DOHH2 (cell line): Measurements from ENCODE around the gene SUN1.

Experiments
- H3F3A ChIP-seq: fragments of 200-600 bp; sonication (generic), shearing (Covaris generic); 2 replicates; pipeline ENCODE4 v1.6.0; 2016; ENCODE audit warnings: antibody characterized with exemption, mild to moderate bottlenecking; ENCODE audit not compliant: control insufficient read depth, insufficient read depth
- H3K27ac ChIP-seq: fragments of 200-600 bp; sonication (generic); 2 replicates; pipeline ENCODE4 v1.5.1; 2014; ENCODE audit warnings: low read depth, mild to moderate bottlenecking, low read length, moderate library complexity
- H3K27me3 ChIP-seq: fragments of 200-600 bp; sonication (generic); 2 replicates; pipeline ENCODE4 v1.6.1; 2014; ENCODE audit warnings: mild to moderate bottlenecking, low read length, mixed read lengths; ENCODE audit not compliant: control insufficient read depth
- H3K36me3 ChIP-seq: fragments of 200-600 bp; sonication (generic); 2 replicates; pipeline ENCODE4 v1.6.1; 2014; ENCODE audit warnings: mild to moderate bottlenecking, low read length, moderate library complexity, mixed read lengths; ENCODE audit not compliant: control insufficient read depth
- H3K4me1 ChIP-seq: fragments of 200-600 bp; sonication (generic); 2 replicates; pipeline ENCODE4 v1.6.1; 2014; ENCODE audit warnings: mild to moderate bottlenecking, low read length, mixed read lengths; ENCODE audit not compliant: control insufficient read depth
- H3K4me2 ChIP-seq: fragments of 200-600 bp; sonication (generic); 2 replicates; pipeline ENCODE4 v1.6.0; 2014; ENCODE audit warnings: mild to moderate bottlenecking, low read length, moderate library complexity
- H3K4me3 ChIP-seq: fragments of 200-600 bp; sonication (generic); 2 replicates; pipeline ENCODE4 v1.5.1; 2014; ENCODE audit warnings: mild to moderate bottlenecking, low read length, mixed read lengths
- H3K79me2 ChIP-seq: fragments of 200-600 bp; sonication (generic); 2 replicates; pipeline ENCODE4 v1.6.1; 2014; ENCODE audit warnings: mild to moderate bottlenecking, low read length, mixed read lengths; ENCODE audit not compliant: control insufficient read depth
- H3K9me2 ChIP-seq: fragments of 200-600 bp; sonication (generic); replicated peaks from 2 replicates; pipeline ENCODE4 v1.6.1; 2014; ENCODE audit warnings: mild to moderate bottlenecking, low read length, mixed read lengths; ENCODE audit not compliant: control insufficient read depth
- H3K9me3 ChIP-seq: fragments of 200-600 bp; sonication (generic); 2 replicates; pipeline ENCODE4 v1.6.1; 2014; ENCODE audit warnings: antibody characterized with exemption, low read length, mixed read lengths; ENCODE audit not compliant: control insufficient read depth, insufficient read depth
- H4K20me1 ChIP-seq: fragments of 200-600 bp; sonication (generic); 2 replicates; pipeline ENCODE4 v1.6.0; 2014; ENCODE audit warnings: low read depth, mild to moderate bottlenecking, antibody characterized with exemption, low read length, moderate library complexity; ENCODE audit not compliant: control insufficient read depth, insufficient read depth
- EZH2phosphoT487 ChIP-seq: fragments of 200-600 bp; sonication (generic); IDR thresholded peaks from 2 replicates; pipeline ENCODE4 v1.6.1; 2017; ENCODE audit warnings: borderline replicate concordance, mild to moderate bottlenecking, antibody characterized with exemption, low read length, moderate library complexity, mixed read lengths
- TF ChIP-seq, protein P1 (sequence below): fragments of 200-600 bp; sonication (generic); IDR thresholded peaks from one replicate; pipeline ENCODE4 v1.5.1; 2014; ENCODE audit warnings: antibody characterized with exemption, mild to moderate bottlenecking, low read depth, low read length; ENCODE audit not compliant: poor library complexity, severe bottlenecking

SUN1 gene

DNA sequence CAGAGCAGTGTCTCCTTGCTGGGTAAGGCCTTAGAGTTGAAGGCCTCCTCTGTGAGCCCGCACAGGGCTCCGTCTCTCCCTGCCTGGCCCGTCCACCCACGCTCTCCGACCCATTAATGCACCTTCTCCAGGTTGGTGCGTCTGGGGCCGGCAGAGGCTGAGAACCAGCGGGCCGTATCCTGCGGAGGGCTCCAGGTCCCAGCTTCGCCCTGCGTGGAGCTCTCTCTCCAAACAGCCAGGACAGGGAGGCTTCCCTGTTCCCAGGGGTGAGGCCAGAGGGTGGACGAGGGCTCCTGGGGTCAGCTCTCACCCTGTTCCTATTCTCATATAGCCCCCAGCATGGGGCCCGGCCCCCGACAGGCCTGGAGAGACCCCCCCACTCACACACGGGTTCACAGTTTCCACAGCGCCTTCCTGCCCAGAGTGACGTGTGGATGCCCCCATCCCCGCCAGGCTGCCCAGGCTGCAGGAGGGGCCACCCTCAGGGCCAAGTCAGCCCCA lies 78.7 kb downstream of the SUN1 start:
- H3K9me3 ChIP-seq = no peaks in the 10 kb centered on the region
- H3K4me1 ChIP-seq = peaks cover 34% of the 10 kb centered on the region
- no peak overlapping the region for H3K4me3 ChIP-seq
- no peaks in the 10 kb centered on the region for H3K79me2 ChIP-seq
- no peak for TF ChIP-seq EZH2phosphoT487
- peaks cover 28% of the 10 kb centered on the region for H3K27me3 ChIP-seq
- H3K9me2 ChIP-seq = no peaks in the 10 kb centered on the region
- 0 out of 2 replicates have a peak, but pooled peaks cover 12% of the 10 kb centered on the region for H4K20me1 ChIP-seq
- no peaks in the 10 kb centered on the region for H3K36me3 ChIP-seq
- H3F3A ChIP-seq = no peaks in the 10 kb centered on the region
- no peak overlapping the region for H3K27ac ChIP-seq
- peak overlapping the region; percentile 61; the same call in 1 of the 2 replicates for H3K4me2 ChIP-seq

DNA sequence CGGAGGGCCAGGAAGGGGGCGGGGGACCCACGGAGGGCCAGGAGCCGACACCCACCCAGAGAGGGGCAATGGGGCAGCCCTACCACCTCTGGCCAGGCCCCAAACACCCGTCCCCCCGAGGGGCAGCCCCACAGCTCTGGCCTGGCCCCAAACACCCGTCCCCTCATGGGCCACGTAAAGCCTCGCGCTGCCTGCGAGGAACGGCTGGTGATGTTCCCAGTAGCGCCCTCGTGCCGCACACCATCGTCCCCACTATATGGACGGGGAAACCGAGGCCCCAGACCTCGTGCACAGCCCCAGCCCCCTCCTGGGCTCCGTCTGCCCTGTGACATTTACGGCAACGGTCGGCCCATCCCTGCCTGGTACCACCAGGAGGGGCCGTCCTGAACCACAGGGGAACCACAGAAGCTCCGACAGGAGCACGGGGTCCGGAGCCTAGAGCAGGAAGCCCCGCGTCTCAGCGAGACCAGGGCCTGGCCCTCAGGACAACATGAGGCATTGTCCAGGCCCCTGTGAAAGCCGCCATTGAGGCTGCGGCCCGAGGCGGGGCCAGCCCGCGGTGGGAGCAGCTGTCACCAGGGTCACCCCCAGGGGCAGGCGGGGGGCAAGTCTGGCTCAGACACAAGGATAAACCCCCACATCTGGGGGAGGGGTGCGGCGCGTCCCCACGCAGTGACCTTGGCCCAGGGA lies 79.7 kb downstream of the SUN1 start:
- no peaks in the 10 kb centered on the region for H3K36me3 ChIP-seq
- no peaks in the 10 kb centered on the region for H3K79me2 ChIP-seq
- no peak overlapping the region for H3K4me3 ChIP-seq
- TF ChIP-seq EZH2phosphoT487 = no peak
- H4K20me1 ChIP-seq = 0 out of 2 replicates have a peak, but pooled peaks cover 12% of the 10 kb centered on the region
- no peaks in the 10 kb centered on the region for H3K9me3 ChIP-seq
- H3K27me3 ChIP-seq = peaks cover 26% of the 10 kb centered on the region
- peaks cover 34% of the 10 kb centered on the region for H3K4me1 ChIP-seq
- H3K4me2 ChIP-seq = no peak overlapping the region
- H3K27ac ChIP-seq = no peak overlapping the region
- H3K9me2 ChIP-seq = no peaks in the 10 kb centered on the region
- H3F3A ChIP-seq = no peaks in the 10 kb centered on the region

DNA sequence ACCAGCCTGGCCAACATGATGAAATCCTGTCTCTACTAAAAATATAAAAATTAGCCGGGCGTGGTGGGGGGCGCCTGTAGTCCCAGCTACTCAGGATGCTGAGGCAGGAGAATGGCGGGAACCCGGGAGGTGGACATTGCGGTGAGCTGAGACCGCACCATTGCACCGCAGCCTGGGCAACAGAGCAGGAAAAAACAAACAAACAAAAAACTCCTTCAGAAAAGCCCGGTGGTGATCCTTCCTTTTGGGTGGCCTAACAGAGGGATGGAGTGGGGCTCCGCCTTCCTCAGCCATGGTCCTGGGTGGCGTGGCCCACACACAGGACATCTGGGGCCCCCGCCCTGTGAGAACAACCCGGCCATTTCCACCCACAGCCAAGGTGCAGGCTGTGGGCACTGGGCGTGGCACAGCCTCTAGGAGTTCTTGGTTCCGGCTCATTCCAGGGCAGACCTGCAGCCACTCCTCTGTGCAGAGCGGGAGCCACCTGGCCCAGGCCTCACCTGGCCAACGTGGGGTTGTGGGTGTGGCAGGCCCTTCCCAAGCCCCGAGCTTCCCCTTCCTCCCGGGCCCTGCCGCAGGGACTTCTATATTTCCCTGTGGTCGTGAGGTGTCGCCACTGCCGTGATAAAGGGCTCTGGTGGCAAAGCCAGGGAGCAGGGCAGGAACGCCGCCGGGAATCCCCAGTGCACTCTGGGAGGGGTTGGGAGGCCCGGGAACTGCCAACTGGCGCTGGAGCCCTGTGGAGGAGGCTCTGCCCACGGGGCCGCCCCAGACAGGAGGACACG lies 81.7 kb downstream of the SUN1 start:
- no peak for TF ChIP-seq EZH2phosphoT487
- TF ChIP-seq, protein P1, sequence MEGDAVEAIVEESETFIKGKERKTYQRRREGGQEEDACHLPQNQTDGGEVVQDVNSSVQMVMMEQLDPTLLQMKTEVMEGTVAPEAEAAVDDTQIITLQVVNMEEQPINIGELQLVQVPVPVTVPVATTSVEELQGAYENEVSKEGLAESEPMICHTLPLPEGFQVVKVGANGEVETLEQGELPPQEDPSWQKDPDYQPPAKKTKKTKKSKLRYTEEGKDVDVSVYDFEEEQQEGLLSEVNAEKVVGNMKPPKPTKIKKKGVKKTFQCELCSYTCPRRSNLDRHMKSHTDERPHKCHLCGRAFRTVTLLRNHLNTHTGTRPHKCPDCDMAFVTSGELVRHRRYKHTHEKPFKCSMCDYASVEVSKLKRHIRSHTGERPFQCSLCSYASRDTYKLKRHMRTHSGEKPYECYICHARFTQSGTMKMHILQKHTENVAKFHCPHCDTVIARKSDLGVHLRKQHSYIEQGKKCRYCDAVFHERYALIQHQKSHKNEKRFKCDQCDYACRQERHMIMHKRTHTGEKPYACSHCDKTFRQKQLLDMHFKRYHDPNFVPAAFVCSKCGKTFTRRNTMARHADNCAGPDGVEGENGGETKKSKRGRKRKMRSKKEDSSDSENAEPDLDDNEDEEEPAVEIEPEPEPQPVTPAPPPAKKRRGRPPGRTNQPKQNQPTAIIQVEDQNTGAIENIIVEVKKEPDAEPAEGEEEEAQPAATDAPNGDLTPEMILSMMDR = no peak
- no peak overlapping the region for H3K4me3 ChIP-seq
- no peaks in the 10 kb centered on the region for H3F3A ChIP-seq
- H3K4me1 ChIP-seq = peaks cover 28% of the 10 kb centered on the region
- H3K27ac ChIP-seq = no peak overlapping the region
- no peaks in the 10 kb centered on the region for H3K36me3 ChIP-seq
- no peak overlapping the region for H3K4me2 ChIP-seq
- H3K79me2 ChIP-seq = no peaks in the 10 kb centered on the region
- no peaks in the 10 kb centered on the region for H3K9me2 ChIP-seq
- H4K20me1 ChIP-seq = 0 out of 2 replicates have a peak, but pooled peaks cover 12% of the 10 kb centered on the region
- H3K9me3 ChIP-seq = no peaks in the 10 kb centered on the region
- H3K27me3 ChIP-seq = peaks cover 17% of the 10 kb centered on the region

DNA sequence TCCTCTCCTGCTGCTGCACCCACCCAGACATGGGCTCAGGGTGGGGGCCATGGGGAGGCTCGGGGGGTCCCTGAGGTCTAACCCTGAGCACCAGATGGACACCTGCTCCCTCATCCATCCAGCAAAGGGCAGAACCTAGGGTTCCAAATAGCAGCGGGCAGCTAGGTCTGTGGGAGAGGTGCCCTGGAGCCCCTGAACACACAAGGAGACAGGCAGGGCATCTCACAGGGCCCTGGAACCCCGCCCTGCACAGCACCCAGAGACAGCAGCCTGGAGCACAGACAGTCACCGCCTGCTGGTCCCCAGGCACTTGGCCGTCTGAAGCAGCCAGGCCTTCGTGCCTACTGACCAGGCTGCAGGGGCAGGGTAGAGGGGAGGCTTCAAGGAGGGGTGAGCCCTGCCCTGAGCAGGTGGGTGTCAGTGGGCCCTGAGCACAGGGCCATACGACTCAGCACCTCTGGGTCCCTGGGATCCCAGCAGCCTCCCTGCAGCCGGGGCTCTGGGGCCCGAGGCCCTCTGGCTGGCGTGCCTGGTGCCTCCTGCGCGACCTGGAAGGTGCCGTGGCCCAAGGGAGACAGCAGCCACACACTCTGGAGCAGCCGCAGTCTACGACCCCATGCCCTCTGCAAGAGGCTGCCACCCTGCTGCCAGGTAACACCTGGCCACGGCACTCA lies 82.4 kb downstream of the SUN1 start:
- no peaks in the 10 kb centered on the region for H3K79me2 ChIP-seq
- H3K27ac ChIP-seq = no peak overlapping the region
- no peaks in the 10 kb centered on the region for H3K36me3 ChIP-seq
- H3K4me1 ChIP-seq = peaks cover 21% of the 10 kb centered on the region
- TF ChIP-seq, protein P1 = no peak
- no peak for TF ChIP-seq EZH2phosphoT487
- no peaks in the 10 kb centered on the region for H3K9me3 ChIP-seq
- H3K9me2 ChIP-seq = no peaks in the 10 kb centered on the region
- no peak overlapping the region for H3K4me3 ChIP-seq
- 0 out of 2 replicates have a peak, but pooled peaks cover 9% of the 10 kb centered on the region for H4K20me1 ChIP-seq
- no peak overlapping the region for H3K4me2 ChIP-seq
- peaks cover 15% of the 10 kb centered on the region for H3K27me3 ChIP-seq
- H3F3A ChIP-seq = no peaks in the 10 kb centered on the region
